Brain microvascular endothelial cell (primary cell): ENCODE data around the gene THBS3.
"Not testable (repeated sequence)": the region's sequence is repeated elsewhere in the genome, so short reads cannot be mapped to it uniquely, and the experiment has no call there.

Experiments
- DNase-seq: peaks from one replicate; pipeline ENCODE4 v3.0.0-alpha.2; 2020
- H3K27ac ChIP-seq: fragments of 250-450 bp; sonication (Bioruptor Pico); 2 replicates; pipeline ENCODE4 v1.5.1; 2020; ENCODE audit warnings: mild to moderate bottlenecking, moderate library complexity
- H3K27me3 ChIP-seq: fragments of 250-450 bp; sonication (Bioruptor Pico); replicated peaks from 2 replicates; pipeline ENCODE4 v1.5.1; 2020; ENCODE audit warnings: mild to moderate bottlenecking
- H3K36me3 ChIP-seq: fragments of 250-450 bp; sonication (Bioruptor Pico); replicated peaks from 2 replicates; pipeline ENCODE4 v1.5.1; 2020; ENCODE audit warnings: mild to moderate bottlenecking
- H3K4me3 ChIP-seq: 2 replicates; pipeline ENCODE4 v1.5.1; 2011; ENCODE audit warnings: low read depth, mild to moderate bottlenecking, control low read depth, low read length, moderate library complexity
- in situ Hi-C: cut with HindIII; loops from 2 replicates; pipeline ENCODE4 v1.10.0; 2017; ENCODE audit warnings: low sequenced_read_pairs, low pct_ligation_motif_present
- TF ChIP-seq, protein P1 (sequence below): IDR thresholded peaks from 2 replicates; pipeline ENCODE4 v1.5.1; 2011; ENCODE audit warnings: low read depth, mild to moderate bottlenecking, moderate library complexity, low read length, control low read depth, inconsistent platforms; ENCODE audit errors: missing control alignments

The THBS3 gene

GRCh38 chr1:155241069-155241679, 33.5 kb upstream of the THBS3 start:
- DNase-seq = peak; percentile 75
- no peaks in the 10 kb centered on the region for H3K27me3 ChIP-seq
- peaks cover 9% of the 10 kb centered on the region for H3K36me3 ChIP-seq
- TF ChIP-seq, protein P1, sequence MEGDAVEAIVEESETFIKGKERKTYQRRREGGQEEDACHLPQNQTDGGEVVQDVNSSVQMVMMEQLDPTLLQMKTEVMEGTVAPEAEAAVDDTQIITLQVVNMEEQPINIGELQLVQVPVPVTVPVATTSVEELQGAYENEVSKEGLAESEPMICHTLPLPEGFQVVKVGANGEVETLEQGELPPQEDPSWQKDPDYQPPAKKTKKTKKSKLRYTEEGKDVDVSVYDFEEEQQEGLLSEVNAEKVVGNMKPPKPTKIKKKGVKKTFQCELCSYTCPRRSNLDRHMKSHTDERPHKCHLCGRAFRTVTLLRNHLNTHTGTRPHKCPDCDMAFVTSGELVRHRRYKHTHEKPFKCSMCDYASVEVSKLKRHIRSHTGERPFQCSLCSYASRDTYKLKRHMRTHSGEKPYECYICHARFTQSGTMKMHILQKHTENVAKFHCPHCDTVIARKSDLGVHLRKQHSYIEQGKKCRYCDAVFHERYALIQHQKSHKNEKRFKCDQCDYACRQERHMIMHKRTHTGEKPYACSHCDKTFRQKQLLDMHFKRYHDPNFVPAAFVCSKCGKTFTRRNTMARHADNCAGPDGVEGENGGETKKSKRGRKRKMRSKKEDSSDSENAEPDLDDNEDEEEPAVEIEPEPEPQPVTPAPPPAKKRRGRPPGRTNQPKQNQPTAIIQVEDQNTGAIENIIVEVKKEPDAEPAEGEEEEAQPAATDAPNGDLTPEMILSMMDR = no peak
- H3K4me3 ChIP-seq = peak overlapping the region; percentile 59
- in situ Hi-C loops = no loop called here
- H3K27ac ChIP-seq = peak overlapping the region; percentile 50

DNA sequence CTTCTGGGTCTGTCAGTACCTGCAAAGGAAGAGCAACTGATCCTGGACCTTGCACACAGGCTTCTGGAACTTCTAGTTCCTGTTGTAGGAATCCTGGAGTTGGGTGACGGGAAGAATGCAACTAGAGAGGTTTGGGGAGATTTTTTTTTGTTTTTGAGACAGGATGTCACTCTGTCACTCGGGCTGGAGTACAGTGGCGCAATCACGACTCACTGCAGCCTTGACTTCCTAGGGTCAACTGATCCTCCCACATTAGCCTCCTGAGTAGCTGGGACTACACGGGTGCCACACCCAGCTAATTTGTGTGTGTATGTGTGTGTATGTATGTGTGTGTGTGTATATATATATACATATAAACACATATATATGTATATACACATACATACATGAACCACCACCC, 28.8 kb upstream of the THBS3 start:
- Histone ChIP-seq H3K36me3 (peaks cover 12% of the 10 kb centered on the region), H3K4me3 (no peak overlapping the region), H3K27ac (no peak overlapping the region), H3K27me3 (no peaks in the 10 kb centered on the region)
- TF ChIP-seq, protein P1 = no peak
- in situ Hi-C loops = no loop called here
- DNase-seq = no peak

GRCh38 chr1:155235375-155235774, 27.7 kb upstream of the THBS3 start:
- H3K27ac ChIP-seq, in situ Hi-C loops, H3K27me3 ChIP-seq, H3K4me3 ChIP-seq, DNase-seq: not testable (repeated sequence)
- H3K36me3 ChIP-seq = peaks cover 12% of the 10 kb centered on the region

DNA sequence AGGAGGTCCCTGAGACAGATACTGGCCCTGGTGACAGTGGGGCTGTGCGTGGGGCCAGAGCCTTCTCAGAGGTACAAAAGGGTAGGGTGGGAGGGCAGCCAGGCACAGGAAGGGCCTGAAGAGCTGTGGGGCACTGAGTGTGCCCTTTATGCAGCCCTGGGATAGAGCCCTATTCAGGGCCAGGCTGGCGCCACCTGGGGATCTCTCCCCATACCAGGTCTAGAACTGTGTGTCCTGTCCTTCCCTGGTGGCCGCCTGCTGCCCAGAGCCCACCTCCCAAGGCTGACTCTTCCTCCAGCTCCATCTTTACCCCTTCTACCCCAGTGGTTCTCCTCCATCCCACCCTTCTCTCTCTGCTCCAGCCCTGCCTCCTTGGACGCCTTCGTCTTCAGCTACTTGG, 25.8 kb upstream of the THBS3 start:
- H3K27ac ChIP-seq, DNase-seq, H3K4me3 ChIP-seq, in situ Hi-C loops, H3K27me3 ChIP-seq: not testable (repeated sequence)
- H3K36me3 ChIP-seq = peaks cover 10% of the 10 kb centered on the region

DNA sequence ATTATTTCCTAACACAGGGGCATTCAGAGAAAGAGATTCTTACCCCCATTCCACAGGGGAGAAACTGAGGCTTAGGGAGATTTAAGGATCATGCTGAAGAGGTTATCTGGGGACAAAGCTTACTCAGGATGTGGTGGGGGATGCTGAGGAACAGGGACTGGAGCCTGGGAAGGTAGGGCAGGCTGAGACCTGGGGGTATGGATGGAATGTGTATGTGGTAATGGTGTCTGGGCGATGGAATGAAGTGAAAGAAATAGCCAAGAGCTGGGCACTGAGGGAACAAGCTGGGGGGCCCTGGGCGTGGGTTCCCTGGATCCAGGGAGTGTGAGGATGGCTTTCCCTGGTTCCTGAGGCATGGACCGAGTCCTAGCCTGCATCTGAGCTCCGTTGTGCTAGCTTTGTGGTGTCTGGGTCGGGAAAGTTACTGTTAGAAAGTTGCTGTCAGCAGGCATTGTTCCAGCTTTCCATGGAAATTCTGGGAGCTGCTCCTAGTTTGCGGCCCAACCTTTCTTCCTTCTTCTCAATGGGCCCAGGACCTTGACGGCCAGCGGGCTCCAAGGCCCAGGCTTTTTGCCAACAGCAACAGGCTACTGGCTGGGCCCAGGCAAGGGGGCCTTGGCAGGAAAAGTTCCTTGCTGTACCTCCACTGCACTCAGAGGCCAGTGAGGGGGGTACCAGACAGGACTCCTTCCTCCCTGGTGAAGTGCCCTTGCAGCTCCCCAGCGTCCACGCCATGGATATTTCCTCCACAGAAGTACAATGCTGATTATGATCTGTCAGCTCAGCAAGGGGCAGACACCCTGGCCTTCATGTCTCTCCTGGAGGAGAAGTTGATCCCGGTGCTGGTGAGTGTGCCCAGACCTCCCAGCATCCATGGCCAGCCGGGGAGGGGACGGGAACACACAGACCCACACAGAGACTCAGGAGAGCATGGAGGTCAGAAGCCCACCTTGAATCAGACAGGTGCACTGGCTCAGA, 24.6 kb upstream of the THBS3 start:
- H3K27ac ChIP-seq, in situ Hi-C loops, H3K27me3 ChIP-seq, DNase-seq, H3K36me3 ChIP-seq, H3K4me3 ChIP-seq: not testable (repeated sequence)

DNA sequence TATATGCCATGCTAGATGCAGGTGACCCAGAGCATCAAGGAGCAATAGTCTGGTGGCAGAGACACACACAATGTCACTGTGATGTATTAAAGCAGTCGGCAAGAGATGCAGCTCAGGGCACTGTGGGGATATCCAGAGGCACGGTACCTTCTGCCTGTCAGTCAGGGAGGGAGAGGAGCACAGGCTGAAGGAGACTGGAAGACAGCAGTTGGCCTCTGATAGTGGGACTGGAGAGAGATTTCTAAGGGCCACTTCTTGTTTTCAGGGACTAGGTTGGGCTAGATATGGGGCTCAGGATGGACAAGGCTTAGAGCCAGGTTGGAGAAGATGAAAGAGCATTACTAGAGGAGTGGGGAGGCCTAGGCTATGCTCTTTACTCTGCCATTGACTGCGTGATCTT, 23.6 kb upstream of the THBS3 start:
- H3K4me3 ChIP-seq, H3K27me3 ChIP-seq, H3K27ac ChIP-seq, DNase-seq, H3K36me3 ChIP-seq, in situ Hi-C loops: not testable (repeated sequence)

DNA sequence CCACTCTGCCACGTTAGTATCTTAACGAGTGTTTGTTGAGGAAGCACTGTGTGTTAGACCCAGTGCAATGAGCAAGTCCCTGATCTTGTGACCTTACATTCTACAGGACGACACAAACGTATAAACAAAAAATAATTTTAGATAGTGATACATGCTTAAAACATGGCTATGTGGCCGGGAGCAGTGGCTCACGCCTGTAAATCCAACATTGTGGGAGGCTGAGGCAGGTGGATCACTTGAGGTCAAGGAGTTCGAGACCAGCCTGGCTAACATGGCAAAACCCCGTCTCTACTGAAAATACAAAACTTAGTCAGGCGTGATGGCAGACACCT, 20.4 kb upstream of the THBS3 start:
- DNase-seq = no peak
- H3K4me3 ChIP-seq = peak overlapping the region; percentile 50
- TF ChIP-seq, protein P1 = no peak

More for the DNA sequence above, 20.4 kb upstream of the THBS3 start:
- in situ Hi-C loops = no loop called here
- Histone ChIP-seq H3K27me3 (no peaks in the 10 kb centered on the region), H3K36me3 (no peaks in the 10 kb centered on the region), H3K27ac (peak overlapping the region; percentile 31)
